ENCODE measurements around the gene CARD11. TPM values are rescaled to one million over a fixed set of nuclear protein-coding genes. Genes with fewer than 3 reads are reported as not detected.

The CARD11 gene
- total RNA-seq, 2 donors from 2014 or later: 3.7 to 4.4 TPM

DNA sequence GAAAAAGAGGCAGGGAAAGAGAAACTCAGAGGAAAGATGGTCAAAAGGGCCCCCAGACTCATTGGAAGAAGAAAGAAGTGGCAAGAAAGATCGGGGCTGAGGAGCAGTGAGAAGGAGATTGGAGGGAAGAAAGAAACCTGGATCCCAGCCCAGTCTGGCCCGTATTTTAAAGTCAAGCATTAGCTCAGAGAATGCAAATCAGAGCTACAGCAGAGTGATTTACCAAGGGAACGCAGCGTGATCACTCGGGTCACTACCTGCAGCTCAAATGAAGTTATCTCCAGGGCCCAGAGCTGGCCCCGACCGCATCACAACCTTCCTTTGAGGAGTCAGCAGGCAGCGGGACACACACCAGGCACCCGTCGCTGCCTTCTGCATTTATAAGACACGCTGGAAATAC, 72.8 kb downstream of the CARD11 start:
- H3K4me1 ChIP-seq (ENCODE audit: control insufficient read depth in 1 of 2, low read depth in 2 of 2): no peaks in the 10 kb centered on the region
- no peak overlapping the region for H3K4me3 ChIP-seq
- ATAC-seq (ENCODE audit: insufficient number of reproducible peaks, low FRiP score, low read depth) (no peak), DNase-seq (ENCODE audit: low spot score) (no peak)
- no peak overlapping the region for H3K27ac ChIP-seq
- H3K27me3 ChIP-seq (replicated peaks; ENCODE audit: insufficient read depth): no peaks in the 10 kb centered on the region
- H3K9me3 ChIP-seq: peaks cover 3% of the 10 kb centered on the region
- H3K36me3 ChIP-seq: no peaks in the 10 kb centered on the region
- TF ChIP-seq, protein P1, sequence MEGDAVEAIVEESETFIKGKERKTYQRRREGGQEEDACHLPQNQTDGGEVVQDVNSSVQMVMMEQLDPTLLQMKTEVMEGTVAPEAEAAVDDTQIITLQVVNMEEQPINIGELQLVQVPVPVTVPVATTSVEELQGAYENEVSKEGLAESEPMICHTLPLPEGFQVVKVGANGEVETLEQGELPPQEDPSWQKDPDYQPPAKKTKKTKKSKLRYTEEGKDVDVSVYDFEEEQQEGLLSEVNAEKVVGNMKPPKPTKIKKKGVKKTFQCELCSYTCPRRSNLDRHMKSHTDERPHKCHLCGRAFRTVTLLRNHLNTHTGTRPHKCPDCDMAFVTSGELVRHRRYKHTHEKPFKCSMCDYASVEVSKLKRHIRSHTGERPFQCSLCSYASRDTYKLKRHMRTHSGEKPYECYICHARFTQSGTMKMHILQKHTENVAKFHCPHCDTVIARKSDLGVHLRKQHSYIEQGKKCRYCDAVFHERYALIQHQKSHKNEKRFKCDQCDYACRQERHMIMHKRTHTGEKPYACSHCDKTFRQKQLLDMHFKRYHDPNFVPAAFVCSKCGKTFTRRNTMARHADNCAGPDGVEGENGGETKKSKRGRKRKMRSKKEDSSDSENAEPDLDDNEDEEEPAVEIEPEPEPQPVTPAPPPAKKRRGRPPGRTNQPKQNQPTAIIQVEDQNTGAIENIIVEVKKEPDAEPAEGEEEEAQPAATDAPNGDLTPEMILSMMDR (IDR thresholded peaks at IDR 0.05): no peak

DNA sequence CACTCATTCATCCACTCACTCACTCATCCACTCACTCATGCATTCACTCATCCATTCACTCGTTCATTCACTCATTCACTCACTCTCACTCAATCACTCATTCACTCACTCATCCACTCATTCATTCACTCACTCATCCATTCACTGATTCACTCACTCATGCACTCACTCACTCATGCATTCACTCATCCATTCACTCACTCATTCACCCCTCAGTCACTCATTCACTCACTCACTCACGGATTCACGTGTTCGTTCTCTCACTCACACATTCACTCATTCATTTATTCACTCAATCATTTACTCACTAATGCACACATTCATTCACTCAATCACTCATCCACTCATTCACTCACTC, 73.4 kb downstream of the CARD11 start:
- Histone ChIP-seq H3K27me3 (replicated peaks; ENCODE audit: insufficient read depth) (no peaks in the 10 kb centered on the region), H3K9me3 (peaks cover 8% of the 10 kb centered on the region), H3K27ac (no peak overlapping the region), H3K4me3 (no peak overlapping the region), H3K36me3 (no peaks in the 10 kb centered on the region), H3K4me1 (ENCODE audit: control insufficient read depth in 1 of 2, low read depth in 2 of 2) (no peaks in the 10 kb centered on the region)
- ATAC-seq (ENCODE audit: insufficient number of reproducible peaks, low FRiP score, low read depth) (no peak), DNase-seq (ENCODE audit: low spot score) (no peak)
- TF ChIP-seq, protein P1 (IDR thresholded peaks at IDR 0.05): no peak

DNA sequence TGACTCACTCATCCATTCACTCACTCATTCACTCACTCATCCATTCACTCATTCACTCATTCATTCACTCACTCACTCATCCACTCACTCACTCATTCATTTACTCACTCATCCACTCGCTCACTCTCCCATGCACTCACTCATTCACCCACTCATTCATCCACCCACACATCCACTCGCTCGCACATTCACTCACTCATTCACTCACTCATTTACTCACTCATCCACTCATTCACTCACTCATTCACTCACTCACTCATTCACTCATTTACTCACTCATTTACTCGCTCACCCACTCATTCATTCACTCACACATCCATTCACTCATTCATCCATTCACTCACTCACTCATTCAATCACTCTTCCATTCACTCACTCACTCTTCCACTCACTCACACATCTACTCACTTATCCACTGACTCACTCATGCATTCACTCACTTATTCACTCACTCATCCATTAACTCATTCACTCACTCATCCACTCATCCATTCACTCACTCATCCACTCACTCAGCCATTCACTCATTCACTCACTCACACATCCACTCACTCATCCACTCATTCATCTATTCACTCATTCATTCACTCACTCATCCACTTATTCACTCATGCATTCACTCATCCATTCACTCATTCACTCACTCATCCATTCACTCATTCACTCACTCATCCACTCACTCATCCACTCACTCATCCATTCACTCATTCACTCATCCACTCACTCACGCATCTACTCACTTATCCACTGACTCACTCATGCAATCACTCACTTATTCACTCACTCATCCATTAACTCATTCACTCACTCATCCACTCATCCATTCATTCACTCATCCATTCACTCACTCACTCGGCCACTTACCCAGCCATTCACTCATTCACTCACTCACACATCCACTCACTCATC, 74.0 kb downstream of the CARD11 start:
- no peak for DNase-seq (ENCODE audit: low spot score)
- Histone ChIP-seq H3K4me3 (no peak overlapping the region), H3K36me3 (no peaks in the 10 kb centered on the region), H3K4me1 (ENCODE audit: control insufficient read depth in 1 of 2, low read depth in 2 of 2) (no peaks in the 10 kb centered on the region), H3K27me3 (replicated peaks; ENCODE audit: insufficient read depth) (no peaks in the 10 kb centered on the region), H3K27ac (no peak overlapping the region), H3K9me3 (peaks cover 8% of the 10 kb centered on the region)
- TF ChIP-seq, protein P1 (IDR thresholded peaks at IDR 0.05): no peak
- ATAC-seq (ENCODE audit: insufficient number of reproducible peaks, low FRiP score, low read depth): no peak

DNA sequence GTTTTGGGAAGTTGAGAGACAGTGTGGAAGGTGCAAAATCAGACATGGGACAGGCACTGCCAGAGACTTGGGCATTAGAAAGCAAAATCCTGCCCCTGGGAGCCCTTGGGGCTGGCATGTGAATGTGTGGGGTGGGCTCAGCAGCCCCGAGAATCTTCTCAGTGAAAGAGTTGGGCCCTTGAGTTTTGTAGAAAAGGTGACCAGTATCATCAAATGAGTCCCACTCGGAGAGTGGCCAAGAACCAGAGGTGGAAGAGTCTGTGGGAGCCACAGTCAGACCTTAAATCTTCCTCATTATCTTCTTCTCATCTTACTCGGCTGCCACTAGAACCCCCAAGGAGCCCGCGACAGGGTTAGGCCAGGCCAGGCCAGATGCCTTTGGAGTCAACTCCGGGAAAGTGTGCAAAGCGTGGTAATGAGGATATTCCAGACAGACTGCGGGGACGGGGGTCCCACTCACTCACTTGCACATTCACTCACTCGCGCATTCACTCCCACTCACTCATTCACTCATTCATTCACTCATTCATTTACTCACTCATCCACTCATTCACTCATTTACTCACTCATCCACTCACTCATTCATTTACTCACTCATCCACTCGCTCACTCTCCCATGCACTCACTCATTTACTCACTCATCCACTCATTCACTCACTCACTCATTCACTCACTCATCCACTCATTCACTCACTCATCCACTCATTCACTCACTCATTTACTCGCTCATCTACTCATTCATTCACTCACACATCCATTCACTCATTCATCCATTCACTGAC, 74.9 kb downstream of the CARD11 start:
- ATAC-seq (ENCODE audit: insufficient number of reproducible peaks, low FRiP score, low read depth) (no peak), DNase-seq (ENCODE audit: low spot score) (no peak)
- H3K9me3 ChIP-seq: peaks cover 8% of the 10 kb centered on the region

DNA sequence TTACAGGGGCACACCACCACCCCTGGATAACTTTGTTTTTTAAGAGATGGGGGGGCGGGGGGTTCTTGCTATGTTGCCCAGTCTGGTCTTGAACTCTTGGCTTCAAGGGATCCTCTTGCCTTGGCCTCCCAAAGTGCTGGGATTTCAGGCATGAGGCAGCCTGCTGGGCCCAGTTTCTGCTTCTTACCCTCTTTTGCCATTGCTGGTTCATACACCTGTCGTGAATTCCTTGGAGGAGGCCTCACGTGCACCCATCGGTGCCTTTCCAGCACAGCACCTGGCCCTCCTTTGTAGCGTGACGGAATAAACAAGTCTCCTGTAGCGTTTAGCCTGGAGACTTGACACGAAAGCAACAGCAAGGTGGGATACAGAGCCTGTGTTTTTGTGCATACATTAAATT, 75.5 kb downstream of the CARD11 start:
- Histone ChIP-seq H3K9me3 (peaks cover 8% of the 10 kb centered on the region), H3K27ac (no peak overlapping the region), H3K36me3 (no peaks in the 10 kb centered on the region), H3K4me1 (ENCODE audit: control insufficient read depth in 1 of 2, low read depth in 2 of 2) (no peaks in the 10 kb centered on the region), H3K4me3 (no peak overlapping the region), H3K27me3 (replicated peaks; ENCODE audit: insufficient read depth) (no peaks in the 10 kb centered on the region)
- TF ChIP-seq, protein P1 (IDR thresholded peaks at IDR 0.05): no peak
- no peak for DNase-seq (ENCODE audit: low spot score)
- no peak for ATAC-seq (ENCODE audit: insufficient number of reproducible peaks, low FRiP score, low read depth)

More for the DNA sequence above, 74.9 kb downstream of the CARD11 start:
- Histone ChIP-seq H3K4me3 (no peak overlapping the region), H3K27me3 (replicated peaks; ENCODE audit: insufficient read depth) (no peaks in the 10 kb centered on the region), H3K27ac (no peak overlapping the region), H3K4me1 (ENCODE audit: control insufficient read depth in 1 of 2, low read depth in 2 of 2) (no peaks in the 10 kb centered on the region), H3K36me3 (no peaks in the 10 kb centered on the region)
- TF ChIP-seq, protein P1 (IDR thresholded peaks at IDR 0.05): no peak
